HEK293 (cell line): ENCODE measurements around the gene ATE1.
"Not testable (repeated sequence)": the region's sequence is repeated elsewhere in the genome, so short reads cannot be mapped to it uniquely, and the experiment has no call there.

Experiments used
- CTCF ChIA-PET: fragments of 350-600 bp; formaldehyde crosslinking; extraction: SDS; loops from one replicate; lab custom pipeline; 2021; ENCODE audit warnings: antibody characterized with exemption; lab: Yijun Ruan, JAX
- POLR2A ChIA-PET: fragments of 300-600 bp; formaldehyde crosslinking; extraction: SDS; loops from one replicate; lab custom pipeline; 2020; ENCODE audit warnings: antibody characterized with exemption, inconsistent platforms; lab: Yijun Ruan, JAX
- H3K27ac ChIP-seq: fragments of 200-500 bp; sonication (Bioruptor generic); 2 replicates; pipeline ENCODE4 v1.5.1; 2014; ENCODE audit warnings: low read depth, low read length, control low read depth, inconsistent platforms; ENCODE audit errors: extremely low read depth
- H3K36me3 ChIP-seq, 2 experiments: fragments of 200-500 bp in 1 of 2; sonication (Bioruptor generic) in 1 of 2; 1 replicate in 1 of 2; 2 replicates in 1 of 2; pipeline ENCODE4 v1.5.1; 2014 to 2017; ENCODE audit warnings: inconsistent platforms in 2 of 2, low read length in 2 of 2; ENCODE audit not compliant: control insufficient read depth in 2 of 2, insufficient read depth in 1 of 2
- H3K4me1 ChIP-seq: fragments of 200-500 bp; sonication (Bioruptor generic); 2 replicates; pipeline ENCODE4 v1.5.1; 2014; ENCODE audit warnings: mild to moderate bottlenecking, low read length, inconsistent platforms; ENCODE audit not compliant: control insufficient read depth, insufficient read depth
- H3K4me3 ChIP-seq: 2 replicates; pipeline ENCODE4 v1.5.1; 2011; ENCODE audit warnings: low read depth, mild to moderate bottlenecking, control low read depth, low read length, moderate library complexity
- H3K9me3 ChIP-seq: fragments of 200-500 bp; sonication (Bioruptor generic); 2 replicates; pipeline ENCODE4 v1.5.1; 2014; ENCODE audit warnings: low read depth, low read length, inconsistent platforms; ENCODE audit not compliant: control insufficient read depth, insufficient read depth
- ZNF146 ChIP-seq: fragments of 450-650 bp; formaldehyde crosslinking; IDR thresholded peaks from 2 replicates; pipeline ENCODE4 v1.5.1; 2016; ENCODE audit warnings: missing biosample characterization, missing genetic modification characterization
- ZNF473 ChIP-seq: fragments of 450-650 bp; formaldehyde crosslinking; IDR thresholded peaks from 2 replicates; pipeline ENCODE4 v1.5.1; 2017; ENCODE audit warnings: missing biosample characterization, missing genetic modification characterization
- ZNF596 ChIP-seq: fragments of 450-650 bp; IDR thresholded peaks from 2 replicates; pipeline ENCODE4 v1.5.0; 2018; ENCODE audit warnings: missing biosample characterization, mild to moderate bottlenecking, missing genetic modification characterization, moderate library complexity
- ZNF654 ChIP-seq: fragments of 450-650 bp; formaldehyde crosslinking; IDR thresholded peaks from 2 replicates; pipeline ENCODE4 v1.5.1; 2016; ENCODE audit warnings: low read depth, missing biosample characterization, missing genetic modification characterization
- ZNF785 ChIP-seq: fragments of 450-650 bp; formaldehyde crosslinking; IDR thresholded peaks from 2 replicates; pipeline ENCODE4 v1.5.1; 2016; ENCODE audit warnings: missing biosample characterization, missing genetic modification characterization
- ZNF791 ChIP-seq: fragments of 450-650 bp; formaldehyde crosslinking; IDR thresholded peaks from 2 replicates; pipeline ENCODE4 v1.5.1; 2016; ENCODE audit warnings: missing biosample characterization, missing genetic modification characterization
- ZNF792 ChIP-seq: fragments of 450-650 bp; formaldehyde crosslinking; IDR thresholded peaks from 2 replicates; pipeline ENCODE4 v1.5.1; 2016; ENCODE audit warnings: missing biosample characterization, missing genetic modification characterization
- ZXDB ChIP-seq: fragments of 450-650 bp; formaldehyde crosslinking; IDR thresholded peaks from 2 replicates; pipeline ENCODE4 v1.5.1; 2016; ENCODE audit warnings: missing biosample characterization, missing genetic modification characterization
- TF ChIP-seq, protein P1 (sequence below): fragments of 450-650 bp; formaldehyde crosslinking; IDR thresholded peaks from 2 replicates; pipeline ENCODE4 v1.5.1; 2016; ENCODE audit warnings: missing biosample characterization, missing genetic modification characterization
- TF ChIP-seq, protein P2 (sequence below): fragments of 450-650 bp; formaldehyde crosslinking; IDR thresholded peaks from 2 replicates; pipeline ENCODE4 v1.5.1; 2017; ENCODE audit warnings: missing biosample characterization, missing genetic modification characterization
- TF ChIP-seq, protein P3 (sequence below): fragments of 450-650 bp; formaldehyde crosslinking; IDR thresholded peaks from 2 replicates; pipeline ENCODE4 v1.5.1; 2016; ENCODE audit warnings: missing biosample characterization, missing genetic modification characterization
- TF ChIP-seq, protein P4 (sequence below): fragments of 450-650 bp; formaldehyde crosslinking; IDR thresholded peaks from 2 replicates; pipeline ENCODE4 v1.5.1; 2016; ENCODE audit warnings: missing biosample characterization, missing genetic modification characterization
- TF ChIP-seq, protein P5 (sequence below): fragments of 450-650 bp; formaldehyde crosslinking; IDR thresholded peaks from 2 replicates; pipeline ENCODE4 v1.5.1; 2017; ENCODE audit warnings: missing biosample characterization, missing genetic modification characterization
- TF ChIP-seq, protein P6 (sequence below): fragments of 450-650 bp; formaldehyde crosslinking; IDR thresholded peaks from 2 replicates; pipeline ENCODE4 v1.5.1; 2016; ENCODE audit warnings: missing biosample characterization, missing genetic modification characterization, borderline replicate concordance
- TF ChIP-seq, protein P7 (sequence below): fragments of 450-650 bp; formaldehyde crosslinking; IDR thresholded peaks from 2 replicates; pipeline ENCODE4 v1.5.1; 2016; ENCODE audit warnings: missing biosample characterization, missing genetic modification characterization

ATE1 gene

DNA sequence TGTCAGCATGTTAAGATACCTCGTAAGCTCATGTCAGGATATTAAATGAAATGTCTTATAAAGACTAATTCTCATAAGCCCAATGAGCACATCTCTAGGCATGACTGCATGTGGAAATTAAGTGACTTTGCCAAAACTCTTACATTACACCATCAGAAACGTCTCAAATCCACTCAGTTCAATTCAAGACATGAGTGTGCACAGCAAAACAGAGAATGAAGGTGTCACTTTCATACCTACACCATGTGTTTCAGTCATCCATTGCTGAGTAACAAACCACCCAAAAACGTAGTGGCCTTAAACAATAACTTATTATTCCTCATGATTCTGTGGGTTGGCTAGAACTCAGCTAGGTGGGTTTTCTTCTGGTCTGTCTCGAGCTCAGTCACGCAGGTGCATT lies 99.8 kb downstream of the ATE1 start:
- POLR2A ChIA-PET, result no interaction called here

DNA sequence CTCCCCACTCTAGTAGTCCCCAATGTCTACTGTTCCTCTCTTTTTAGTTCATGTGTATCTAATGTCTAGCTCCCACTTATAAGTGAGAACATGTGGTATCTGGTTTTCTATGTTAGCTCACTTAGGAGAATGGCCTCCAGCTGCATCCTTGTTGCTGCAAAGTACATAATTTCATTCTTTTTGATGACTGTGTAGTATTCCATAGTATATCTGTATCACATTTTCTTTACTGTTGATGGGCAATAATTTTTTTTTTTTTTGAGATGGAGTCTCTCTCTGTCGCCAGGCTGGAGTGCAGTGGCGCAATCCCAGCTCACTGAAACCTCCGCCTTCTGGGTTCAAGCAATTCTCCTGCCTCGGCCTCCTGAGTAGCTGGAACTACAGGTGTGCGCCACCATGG lies 101.1 kb downstream of the ATE1 start:
- CTCF ChIA-PET, result interaction anchor here (0.9 kb wide), 1 partner anchor 61 kb away, joined by 3 read pairs; no protein-coding TSS in a partner anchor
- not testable (repeated sequence) for H3K36me3 ChIP-seq, H3K4me3 ChIP-seq, H3K27ac ChIP-seq
- H3K4me1 ChIP-seq, result peaks cover 23% of the 10 kb centered on the region
- TF ChIP-seq ZNF146 (tag by site-specific recombination), result peak; percentile 97
- TF ChIP-seq, protein P1, sequence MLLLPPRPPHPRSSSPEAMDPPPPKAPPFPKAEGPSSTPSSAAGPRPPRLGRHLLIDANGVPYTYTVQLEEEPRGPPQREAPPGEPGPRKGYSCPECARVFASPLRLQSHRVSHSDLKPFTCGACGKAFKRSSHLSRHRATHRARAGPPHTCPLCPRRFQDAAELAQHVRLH (tag by site-specific recombination), result peak; percentile 83
- TF ChIP-seq, all 188 proteins: peak for 2; not testable (repeated sequence) for 186
- POLR2A ChIA-PET, H3K9me3 ChIP-seq: not testable (repeated sequence)

More for the DNA sequence above, 99.8 kb downstream of the ATE1 start:
- H3K4me1 ChIP-seq, result peaks cover 27% of the 10 kb centered on the region
- no peaks in the 10 kb centered on the region for H3K9me3 ChIP-seq
- no peak overlapping the region for H3K27ac ChIP-seq
- peaks cover 5 to 8% of the 10 kb centered on the region in 2 experiments; a peak in 2 of 3 replicates for H3K36me3 ChIP-seq
- TF ChIP-seq ZXDB (tag by site-specific recombination) (no peak), ZNF792 (tag by site-specific recombination) (no peak), ZNF654 (tag by site-specific recombination) (no peak), ZNF791 (tag by site-specific recombination) (no peak), ZNF473 (tag by site-specific recombination) (no peak), ZNF785 (tag by site-specific recombination) (no peak), ZNF596 (tag by site-specific recombination) (no peak)
- TF ChIP-seq, protein P2, sequence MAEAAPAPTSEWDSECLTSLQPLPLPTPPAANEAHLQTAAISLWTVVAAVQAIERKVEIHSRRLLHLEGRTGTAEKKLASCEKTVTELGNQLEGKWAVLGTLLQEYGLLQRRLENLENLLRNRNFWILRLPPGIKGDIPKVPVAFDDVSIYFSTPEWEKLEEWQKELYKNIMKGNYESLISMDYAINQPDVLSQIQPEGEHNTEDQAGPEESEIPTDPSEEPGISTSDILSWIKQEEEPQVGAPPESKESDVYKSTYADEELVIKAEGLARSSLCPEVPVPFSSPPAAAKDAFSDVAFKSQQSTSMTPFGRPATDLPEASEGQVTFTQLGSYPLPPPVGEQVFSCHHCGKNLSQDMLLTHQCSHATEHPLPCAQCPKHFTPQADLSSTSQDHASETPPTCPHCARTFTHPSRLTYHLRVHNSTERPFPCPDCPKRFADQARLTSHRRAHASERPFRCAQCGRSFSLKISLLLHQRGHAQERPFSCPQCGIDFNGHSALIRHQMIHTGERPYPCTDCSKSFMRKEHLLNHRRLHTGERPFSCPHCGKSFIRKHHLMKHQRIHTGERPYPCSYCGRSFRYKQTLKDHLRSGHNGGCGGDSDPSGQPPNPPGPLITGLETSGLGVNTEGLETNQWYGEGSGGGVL (tag by site-specific recombination), result no peak
- TF ChIP-seq, protein P3, sequence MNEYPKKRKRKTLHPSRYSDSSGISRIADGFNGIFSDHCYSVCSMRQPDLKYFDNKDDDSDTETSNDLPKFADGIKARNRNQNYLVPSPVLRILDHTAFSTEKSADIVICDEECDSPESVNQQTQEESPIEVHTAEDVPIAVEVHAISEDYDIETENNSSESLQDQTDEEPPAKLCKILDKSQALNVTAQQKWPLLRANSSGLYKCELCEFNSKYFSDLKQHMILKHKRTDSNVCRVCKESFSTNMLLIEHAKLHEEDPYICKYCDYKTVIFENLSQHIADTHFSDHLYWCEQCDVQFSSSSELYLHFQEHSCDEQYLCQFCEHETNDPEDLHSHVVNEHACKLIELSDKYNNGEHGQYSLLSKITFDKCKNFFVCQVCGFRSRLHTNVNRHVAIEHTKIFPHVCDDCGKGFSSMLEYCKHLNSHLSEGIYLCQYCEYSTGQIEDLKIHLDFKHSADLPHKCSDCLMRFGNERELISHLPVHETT (tag by site-specific recombination), result no peak
- TF ChIP-seq, protein P4, sequence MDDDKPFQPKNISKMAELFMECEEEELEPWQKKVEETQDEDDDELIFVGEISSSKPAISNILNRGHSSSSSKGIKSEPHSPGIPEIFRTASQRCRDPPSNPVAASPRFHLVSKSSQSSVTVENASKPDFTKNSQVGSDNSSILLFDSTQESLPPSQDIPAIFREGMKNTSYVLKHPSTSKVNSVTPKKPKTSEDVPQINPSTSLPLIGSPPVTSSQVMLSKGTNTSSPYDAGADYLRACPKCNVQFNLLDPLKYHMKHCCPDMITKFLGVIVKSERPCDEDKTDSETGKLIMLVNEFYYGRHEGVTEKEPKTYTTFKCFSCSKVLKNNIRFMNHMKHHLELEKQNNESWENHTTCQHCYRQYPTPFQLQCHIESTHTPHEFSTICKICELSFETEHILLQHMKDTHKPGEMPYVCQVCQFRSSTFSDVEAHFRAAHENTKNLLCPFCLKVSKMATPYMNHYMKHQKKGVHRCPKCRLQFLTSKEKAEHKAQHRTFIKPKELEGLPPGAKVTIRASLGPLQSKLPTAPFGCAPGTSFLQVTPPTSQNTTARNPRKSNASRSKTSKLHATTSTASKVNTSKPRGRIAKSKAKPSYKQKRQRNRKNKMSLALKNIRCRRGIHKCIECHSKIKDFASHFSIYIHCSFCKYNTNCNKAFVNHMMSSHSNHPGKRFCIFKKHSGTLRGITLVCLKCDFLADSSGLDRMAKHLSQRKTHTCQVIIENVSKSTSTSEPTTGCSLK (tag by site-specific recombination), result no peak
- TF ChIP-seq, protein P5, sequence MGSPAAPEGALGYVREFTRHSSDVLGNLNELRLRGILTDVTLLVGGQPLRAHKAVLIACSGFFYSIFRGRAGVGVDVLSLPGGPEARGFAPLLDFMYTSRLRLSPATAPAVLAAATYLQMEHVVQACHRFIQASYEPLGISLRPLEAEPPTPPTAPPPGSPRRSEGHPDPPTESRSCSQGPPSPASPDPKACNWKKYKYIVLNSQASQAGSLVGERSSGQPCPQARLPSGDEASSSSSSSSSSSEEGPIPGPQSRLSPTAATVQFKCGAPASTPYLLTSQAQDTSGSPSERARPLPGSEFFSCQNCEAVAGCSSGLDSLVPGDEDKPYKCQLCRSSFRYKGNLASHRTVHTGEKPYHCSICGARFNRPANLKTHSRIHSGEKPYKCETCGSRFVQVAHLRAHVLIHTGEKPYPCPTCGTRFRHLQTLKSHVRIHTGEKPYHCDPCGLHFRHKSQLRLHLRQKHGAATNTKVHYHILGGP (tag by site-specific recombination), result no peak
- TF ChIP-seq, protein P6, sequence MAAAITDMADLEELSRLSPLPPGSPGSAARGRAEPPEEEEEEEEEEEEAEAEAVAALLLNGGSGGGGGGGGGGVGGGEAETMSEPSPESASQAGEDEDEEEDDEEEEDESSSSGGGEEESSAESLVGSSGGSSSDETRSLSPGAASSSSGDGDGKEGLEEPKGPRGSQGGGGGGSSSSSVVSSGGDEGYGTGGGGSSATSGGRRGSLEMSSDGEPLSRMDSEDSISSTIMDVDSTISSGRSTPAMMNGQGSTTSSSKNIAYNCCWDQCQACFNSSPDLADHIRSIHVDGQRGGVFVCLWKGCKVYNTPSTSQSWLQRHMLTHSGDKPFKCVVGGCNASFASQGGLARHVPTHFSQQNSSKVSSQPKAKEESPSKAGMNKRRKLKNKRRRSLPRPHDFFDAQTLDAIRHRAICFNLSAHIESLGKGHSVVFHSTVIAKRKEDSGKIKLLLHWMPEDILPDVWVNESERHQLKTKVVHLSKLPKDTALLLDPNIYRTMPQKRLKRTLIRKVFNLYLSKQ, result no peak
- TF ChIP-seq, protein P7, sequence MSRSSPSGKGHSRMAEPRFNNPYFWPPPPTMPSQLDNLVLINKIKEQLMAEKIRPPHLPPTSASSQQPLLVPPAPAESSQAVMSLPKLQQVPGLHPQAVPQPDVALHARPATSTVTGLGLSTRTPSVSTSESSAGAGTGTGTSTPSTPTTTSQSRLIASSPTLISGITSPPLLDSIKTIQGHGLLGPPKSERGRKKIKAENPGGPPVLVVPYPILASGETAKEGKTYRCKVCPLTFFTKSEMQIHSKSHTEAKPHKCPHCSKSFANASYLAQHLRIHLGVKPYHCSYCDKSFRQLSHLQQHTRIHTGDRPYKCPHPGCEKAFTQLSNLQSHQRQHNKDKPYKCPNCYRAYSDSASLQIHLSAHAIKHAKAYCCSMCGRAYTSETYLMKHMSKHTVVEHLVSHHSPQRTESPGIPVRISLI, result no peak
- TF ChIP-seq, all 188 proteins: peak for 0
- CTCF ChIA-PET, result interaction anchor here (0.9 to 1.2 kb wide), 4 partner anchors 21 to 73 kb away, joined by 3 to 4 read pairs (median 3); no protein-coding TSS in a partner anchor
- no peak overlapping the region for H3K4me3 ChIP-seq
